NCI-H2107 treated with DMSO at 0.1 percent for 48 hours (cell line): ENCODE data around the gene PITPNM1.
"Not testable (repeated sequence)": the region's sequence is repeated elsewhere in the genome, so short reads cannot be mapped to it uniquely, and the experiment has no call there.

Source experiments
- DNase-seq: peaks from one replicate; lab custom pipeline; 2025; ENCODE audit not compliant: unreplicated experiment; lab: John Stamatoyannopoulos, UW

Gene PITPNM1

GRCh38 chr11:67504950-67505581 lies at the start of gene PITPNM1:
Gene PITPNM1 (minus strand): TSS chr11:67505363. CDS start chr11:67504180, 1,183 bp downstream.
- DNase-seq, result no peak

GRCh38 chr11:67551697-67552096 lies 46.5 kb upstream of the PITPNM1 start:
- not testable (repeated sequence) for DNase-seq

DNA sequence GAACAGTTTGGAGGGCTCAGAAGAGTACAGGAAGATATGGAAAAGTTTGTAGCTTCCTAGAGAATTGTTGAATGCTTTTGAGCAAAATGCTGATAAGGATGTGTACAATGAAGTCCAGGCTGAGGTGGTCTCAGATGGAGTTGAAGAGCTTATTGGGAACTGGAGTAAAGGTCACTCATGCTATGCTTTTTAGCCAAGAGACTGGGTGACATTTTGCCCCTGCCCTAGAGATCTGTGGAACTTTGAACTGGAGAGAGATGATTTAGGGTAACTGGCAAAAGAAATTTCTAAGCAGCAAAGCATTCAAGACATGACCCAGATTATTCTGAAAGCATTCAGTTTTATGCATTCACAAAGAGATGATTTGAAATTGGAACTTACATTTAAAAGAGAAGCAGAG lies 46.0 kb upstream of the PITPNM1 start:
- DNase-seq, result no peak

GRCh38 chr11:67548555-67549110 lies 43.5 kb upstream of the PITPNM1 start:
- no peak for DNase-seq

- not testable (repeated sequence) for DNase-seq
Measured at GRCh38 chr11:67548112-67548511, 42.9 kb upstream of the PITPNM1 start.

- no peak for DNase-seq
Measured at GRCh38 chr11:67545280-67545679, 40.1 kb upstream of the PITPNM1 start.

GRCh38 chr11:67544616-67545242 lies 39.6 kb upstream of the PITPNM1 start:
- no peak for DNase-seq

DNA sequence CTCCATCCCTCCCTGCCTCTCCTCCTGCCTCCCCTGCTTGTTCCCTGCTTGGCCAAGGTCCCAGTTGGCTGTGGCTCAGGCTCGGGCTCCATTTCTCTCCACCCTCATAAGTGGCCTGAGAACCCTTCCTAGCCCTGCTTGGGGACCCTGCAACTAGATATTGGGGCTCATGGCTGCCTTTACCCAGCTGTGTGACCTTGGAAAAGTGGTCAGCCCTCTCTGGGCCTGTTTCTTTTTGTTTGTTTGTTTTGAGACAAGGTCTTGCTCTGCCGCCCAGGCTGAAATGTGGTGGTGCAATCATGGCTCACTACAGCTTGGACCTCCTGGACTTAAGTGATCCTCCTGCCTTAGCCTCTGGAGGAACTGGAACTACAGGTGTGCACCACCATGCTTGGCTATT lies 38.4 kb upstream of the PITPNM1 start:
- no peak for DNase-seq

- DNase-seq, result no peak
Measured at GRCh38 chr11:67542971-67543370, 37.8 kb upstream of the PITPNM1 start.

GRCh38 chr11:67542169-67542568 lies 37.0 kb upstream of the PITPNM1 start:
- no peak for DNase-seq

DNA sequence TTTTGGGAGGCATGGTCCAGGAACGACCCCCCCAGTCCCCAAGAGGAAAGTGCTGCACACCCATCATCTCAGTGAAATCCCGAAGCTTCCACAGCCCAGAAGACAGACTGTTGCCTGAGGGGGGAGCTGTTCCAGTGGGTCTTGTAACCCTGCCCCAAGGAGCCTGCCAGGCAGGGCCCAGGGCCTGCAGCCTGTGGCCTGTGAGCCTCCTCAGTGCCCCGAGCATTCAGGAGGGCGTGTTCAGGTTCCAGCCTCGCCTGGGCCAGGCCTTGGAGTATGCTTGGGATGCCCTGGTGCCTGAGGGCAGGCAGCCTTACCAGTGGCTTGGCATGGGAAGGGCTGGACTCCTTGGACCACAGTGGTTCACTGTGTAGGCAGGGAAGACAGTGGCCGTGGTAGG lies 36.0 kb upstream of the PITPNM1 start:
- DNase-seq, result no peak

DNA sequence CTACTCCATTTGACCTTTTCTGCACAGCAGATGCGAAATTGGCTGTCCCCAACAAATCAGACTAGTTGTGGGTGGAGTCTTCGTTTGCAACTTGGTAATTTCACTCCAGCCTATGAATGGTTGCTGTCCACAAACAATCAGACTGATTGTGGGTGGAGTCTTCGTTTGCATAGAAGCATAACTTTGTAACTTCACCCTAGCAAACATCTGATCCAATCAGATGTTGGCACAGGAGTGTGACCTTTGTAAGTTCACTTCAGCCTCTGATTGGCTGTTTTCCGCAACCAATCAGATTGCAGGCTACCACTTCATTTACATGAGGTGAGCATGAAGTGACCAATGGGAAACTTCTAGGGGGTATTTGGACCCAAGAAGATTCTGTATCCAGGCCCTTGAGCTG lies 34.4 kb upstream of the PITPNM1 start:
- DNase-seq, result no peak

GRCh38 chr11:67538823-67539505 lies 33.8 kb upstream of the PITPNM1 start:
- no peak for DNase-seq

- no peak for DNase-seq
Measured at GRCh38 chr11:67538306-67538705, 33.1 kb upstream of the PITPNM1 start.

- no peak for DNase-seq
Measured at GRCh38 chr11:67535561-67535960, 30.4 kb upstream of the PITPNM1 start.

DNA sequence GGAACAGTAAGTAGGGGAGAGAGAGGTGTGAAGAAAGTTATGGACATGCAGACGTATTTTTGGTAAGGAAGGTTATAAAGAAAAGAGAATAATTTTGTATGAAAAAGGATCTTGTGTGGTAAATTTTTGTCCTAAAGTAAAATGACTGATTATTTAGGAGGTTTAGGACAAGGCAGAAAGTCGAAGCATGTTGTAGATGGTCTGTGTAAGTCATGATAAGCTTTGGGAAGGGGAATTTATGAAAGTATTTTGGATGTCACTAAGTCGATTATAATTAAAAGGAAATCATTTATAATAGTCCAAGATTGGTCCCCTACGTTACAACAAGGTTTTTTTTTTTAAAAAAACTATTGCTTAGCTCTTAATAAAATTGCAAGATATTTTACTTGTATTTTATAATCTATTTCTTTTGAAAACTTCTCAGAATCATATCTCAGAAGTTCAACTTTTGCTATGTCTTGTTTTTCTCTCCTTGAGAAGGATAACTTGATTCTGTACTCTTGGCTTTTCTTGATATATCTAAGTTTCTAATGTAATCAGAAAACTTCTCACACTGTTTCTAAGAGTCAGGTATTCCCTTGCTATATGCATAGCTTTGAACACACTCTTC lies 29.0 kb upstream of the PITPNM1 start:
- no peak for DNase-seq

GRCh38 chr11:67532889-67533288 lies 27.7 kb upstream of the PITPNM1 start:
- no peak for DNase-seq

DNA sequence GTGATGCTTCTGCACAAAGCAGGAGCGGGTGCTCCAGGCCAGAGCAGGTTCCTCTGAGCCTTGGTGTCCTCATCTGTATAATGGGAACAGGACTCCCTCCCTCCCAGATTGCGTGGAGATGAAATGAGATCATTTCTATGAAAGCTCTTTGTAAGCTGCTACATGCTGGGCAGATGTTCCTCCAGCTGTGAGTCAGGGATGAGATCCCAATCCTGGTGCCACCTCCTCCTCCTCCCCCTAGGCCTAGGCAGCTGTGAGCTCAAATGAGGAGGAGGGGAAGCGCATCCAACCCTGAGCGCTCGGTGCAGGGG lies 25.1 kb upstream of the PITPNM1 start:
- no peak for DNase-seq

DNA sequence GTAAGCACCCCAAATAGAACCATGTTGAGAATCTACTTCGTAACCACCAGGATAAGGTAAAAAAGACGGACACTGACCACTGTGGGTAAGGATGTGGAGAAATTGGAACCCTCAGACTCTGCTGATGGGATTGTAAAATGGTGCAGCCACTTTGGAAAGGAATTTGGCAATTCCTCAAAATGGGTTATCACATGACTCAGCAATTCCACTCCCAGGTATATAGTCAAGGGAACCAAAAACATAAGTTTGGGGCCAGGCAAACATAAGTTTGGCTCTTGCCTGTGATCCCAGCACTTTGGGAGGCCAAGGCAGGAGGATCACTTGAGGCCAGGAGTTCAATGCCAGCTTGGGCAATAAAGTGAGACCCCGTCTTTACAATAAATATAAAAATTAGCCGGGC lies 23.2 kb upstream of the PITPNM1 start:
- DNase-seq, result no peak

DNA sequence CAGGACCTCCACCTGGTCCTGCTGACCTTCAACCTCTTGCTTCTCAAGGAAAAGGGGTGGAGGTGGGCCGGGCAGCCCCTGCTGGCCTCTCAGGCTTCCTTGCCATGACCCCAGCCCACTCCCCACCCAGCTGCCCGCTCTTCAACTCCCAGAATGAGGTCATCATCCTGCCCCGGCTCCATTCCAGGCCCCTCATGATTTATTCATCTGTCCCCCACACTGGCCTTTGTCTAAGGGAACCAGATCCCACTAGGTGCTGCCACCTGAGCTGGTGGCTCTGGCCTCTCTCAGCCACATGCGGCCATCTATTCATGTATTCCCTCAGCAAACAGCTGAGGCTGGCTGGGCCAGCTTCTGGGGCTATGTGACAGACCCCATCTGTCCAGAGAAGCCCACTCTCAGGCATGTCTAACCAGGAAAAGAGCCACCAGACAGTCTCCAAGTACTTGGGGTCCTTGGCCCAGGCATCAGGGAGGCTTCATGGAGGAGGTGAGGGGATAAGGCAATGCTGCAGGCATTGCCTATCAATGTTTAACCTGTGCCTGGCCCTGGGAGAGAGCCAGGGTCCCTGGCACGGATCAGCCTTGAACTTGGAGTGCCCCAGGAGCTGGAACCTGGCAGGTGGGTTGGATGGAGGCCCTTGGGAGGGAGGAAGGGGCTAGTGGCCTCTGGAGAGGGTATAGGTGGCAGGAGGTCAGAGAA lies 20.3 kb upstream of the PITPNM1 start:
- DNase-seq, result no peak

DNA sequence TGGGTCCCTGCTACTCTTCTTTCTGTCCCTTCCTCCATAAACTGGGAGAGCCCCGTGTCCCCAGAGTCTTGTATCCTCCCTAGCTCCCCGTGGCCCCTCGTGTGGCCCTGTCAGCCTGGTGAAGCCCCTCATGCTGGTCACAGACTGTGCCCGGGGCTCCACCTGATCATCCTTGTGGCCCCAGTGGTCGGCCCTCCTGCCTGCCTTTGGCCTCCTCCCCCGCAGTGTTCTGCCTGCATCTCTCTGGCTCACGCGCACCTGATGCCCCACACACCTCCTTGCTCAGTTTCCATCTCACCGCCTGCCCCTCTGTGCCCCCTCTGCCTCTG lies 19.3 kb upstream of the PITPNM1 start:
- DNase-seq, result no peak
